Daoy (cell line): Measurements from ENCODE around the gene LCN2. TPM values are rescaled to one million over a fixed set of nuclear protein-coding genes. Genes with fewer than 3 reads are reported as not detected.
"Not testable (repeated sequence)": the region's sequence is repeated elsewhere in the genome, so short reads cannot be mapped to it uniquely, and the experiment has no call there.

ENCODE experiments used
- DNase-seq: peaks from one replicate; pipeline ENCODE4 v3.0.0-alpha.2; 2015; ENCODE audit warnings: low read depth
- total RNA-seq: library from RNA; depleted of rRNA; stranded (reverse); fragments of >200 nt; shearing (Covaris generic); gene quantifications from 2 replicates; pipeline ENCODE4 v1.2.3, GENCODE V29; 2014

The LCN2 gene
- total RNA-seq, 1 experiment from 2014 or later = not detected

GRCh38 chr9:128127990-128128835, 21.0 kb upstream of the LCN2 start:
- peak; percentile 94 for DNase-seq

GRCh38 chr9:128128836-128129590, 20.2 kb upstream of the LCN2 start:
- no peak for DNase-seq

DNA sequence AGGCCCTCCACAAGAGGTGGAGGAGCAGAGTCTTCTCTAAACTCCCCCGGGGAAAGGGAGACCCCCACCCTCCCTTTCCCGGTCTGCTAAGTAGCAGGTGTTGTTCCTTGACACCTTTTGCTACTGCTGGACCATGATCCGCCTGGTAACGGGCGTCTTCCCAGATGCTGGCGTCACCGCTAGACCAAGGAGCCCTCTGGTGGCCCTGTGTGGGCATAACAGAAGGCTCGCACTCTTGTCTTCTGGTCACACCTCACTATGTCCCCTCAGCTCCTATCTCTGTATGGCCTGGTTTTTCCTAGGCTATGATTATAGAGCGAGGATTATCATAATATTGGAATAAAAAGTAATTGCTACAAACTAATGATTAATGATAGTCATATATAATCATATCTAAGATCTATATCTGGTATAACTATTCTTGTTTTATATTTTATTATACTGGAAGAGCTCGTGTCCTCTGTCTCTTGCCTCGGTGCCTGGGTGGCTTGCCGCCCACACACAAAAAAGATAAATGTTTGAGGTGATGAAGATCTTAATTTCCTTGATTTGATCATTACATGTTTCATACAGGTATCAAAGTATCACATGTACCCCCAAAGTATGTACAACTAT, 19.2 kb upstream of the LCN2 start:
- not testable (repeated sequence) for DNase-seq

GRCh38 chr9:128130651-128131050, 18.6 kb upstream of the LCN2 start:
- DNase-seq = not testable (repeated sequence)

DNA sequence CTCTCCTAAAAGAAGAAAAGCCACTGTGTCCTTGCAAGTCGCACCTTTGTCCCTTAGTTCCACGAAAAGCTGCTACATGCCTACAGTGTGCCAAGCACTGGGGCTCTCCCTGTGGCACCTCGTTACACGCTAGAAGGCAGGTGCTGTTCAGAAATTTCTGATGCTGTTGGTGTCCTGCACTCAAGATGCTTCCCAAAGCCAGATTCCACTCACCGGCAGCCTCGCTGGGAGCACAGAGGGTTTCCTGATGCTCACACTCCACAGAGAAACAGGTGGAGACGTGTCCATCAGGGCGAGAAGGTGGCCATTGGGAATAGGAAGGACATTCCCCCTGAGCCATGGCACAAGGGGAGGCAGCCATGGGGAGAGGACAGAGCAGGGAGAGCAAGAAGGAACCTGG, 17.9 kb upstream of the LCN2 start:
- not testable (repeated sequence) for DNase-seq

DNA sequence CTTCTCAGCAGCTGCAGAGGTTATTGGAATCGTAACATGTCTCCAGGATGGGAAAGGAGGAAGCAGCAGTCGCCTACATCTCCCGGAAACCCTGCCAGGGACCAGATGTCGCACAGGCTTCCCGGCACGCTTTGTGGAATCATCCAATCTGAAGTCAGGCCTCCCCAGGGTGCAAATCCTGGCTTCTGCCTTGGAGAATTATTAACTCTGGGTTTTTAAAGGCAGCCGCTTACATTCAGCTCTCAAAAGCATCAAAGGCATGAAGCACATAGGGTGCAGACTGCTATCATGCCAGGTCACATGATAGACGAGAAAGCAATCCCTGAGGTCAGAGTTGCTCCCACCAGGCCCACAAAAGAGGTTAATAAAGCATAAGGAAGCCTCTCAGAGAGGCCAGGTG, 17.1 kb upstream of the LCN2 start:
- not testable (repeated sequence) for DNase-seq

DNA sequence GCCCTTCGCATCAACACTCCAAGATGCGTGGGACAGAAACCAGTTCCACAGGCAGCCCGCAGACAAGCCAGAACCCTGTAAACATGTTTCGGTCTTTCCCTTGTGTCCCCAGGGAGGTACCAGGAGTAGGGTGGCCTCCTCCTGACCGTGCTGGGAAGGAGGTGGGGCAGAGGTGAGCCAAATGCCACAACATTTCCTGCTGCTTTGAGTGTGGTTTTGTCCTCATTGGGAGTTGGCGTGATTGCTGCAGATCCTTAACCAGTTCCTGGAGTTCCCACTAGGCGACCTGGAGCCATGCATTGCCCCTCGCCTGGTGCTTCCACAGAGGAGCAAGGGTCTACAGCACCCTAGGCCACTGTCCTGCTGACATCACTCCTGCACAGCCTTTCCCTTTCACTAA, 13.7 kb upstream of the LCN2 start:
- DNase-seq = peak; percentile 36

- DNase-seq = peak; percentile 85
These were observed 12.1 kb upstream of the LCN2 start for GRCh38 chr9:128136816-128137793.

DNA sequence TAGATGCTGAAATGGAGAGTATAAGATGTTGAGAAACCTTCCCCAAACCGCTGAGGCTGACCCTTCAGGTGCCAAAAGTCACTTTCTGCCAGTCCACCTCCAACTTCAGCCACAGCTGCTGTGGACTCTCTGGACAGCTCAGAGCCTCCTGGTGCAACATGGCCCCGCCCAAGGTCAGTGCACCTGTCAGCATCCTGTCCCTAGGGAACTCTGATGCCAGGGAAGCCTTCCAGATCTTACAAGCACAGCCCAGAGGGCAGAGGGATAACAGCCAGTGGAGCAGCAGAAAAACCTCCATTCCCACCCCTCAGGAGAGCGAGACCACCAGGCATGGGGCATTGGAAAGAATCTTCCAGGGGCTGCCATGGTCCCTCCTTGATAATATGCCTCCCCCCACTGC, 11.3 kb upstream of the LCN2 start:
- DNase-seq = no peak

DNA sequence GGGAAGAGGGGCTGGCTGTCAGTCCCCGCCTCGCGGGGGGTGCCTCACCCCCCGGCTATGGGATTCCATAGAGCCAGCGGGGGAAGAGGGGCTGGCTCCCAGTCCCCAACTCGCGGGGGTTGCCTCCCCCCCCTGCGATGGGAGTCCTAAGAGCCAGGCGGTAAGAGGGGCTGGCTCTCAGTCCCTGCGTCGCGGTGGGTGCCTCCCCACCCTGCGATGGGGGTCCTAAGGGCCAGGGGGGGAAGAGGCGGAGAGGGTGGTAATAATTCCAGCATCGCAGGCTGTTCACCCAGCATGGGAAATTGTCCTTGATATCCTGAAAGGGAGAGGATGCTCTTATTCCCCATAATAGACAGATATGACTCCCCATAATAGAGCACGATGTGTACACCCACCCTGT, 9.6 kb upstream of the LCN2 start:
- DNase-seq = no peak

- DNase-seq = no peak
These were observed 7.6 kb upstream of the LCN2 start for GRCh38 chr9:128141604-128142003.

GRCh38 chr9:128142061-128142460, 7.2 kb upstream of the LCN2 start:
- no peak for DNase-seq

GRCh38 chr9:128142596-128142995, 6.7 kb upstream of the LCN2 start:
- DNase-seq = no peak

DNA sequence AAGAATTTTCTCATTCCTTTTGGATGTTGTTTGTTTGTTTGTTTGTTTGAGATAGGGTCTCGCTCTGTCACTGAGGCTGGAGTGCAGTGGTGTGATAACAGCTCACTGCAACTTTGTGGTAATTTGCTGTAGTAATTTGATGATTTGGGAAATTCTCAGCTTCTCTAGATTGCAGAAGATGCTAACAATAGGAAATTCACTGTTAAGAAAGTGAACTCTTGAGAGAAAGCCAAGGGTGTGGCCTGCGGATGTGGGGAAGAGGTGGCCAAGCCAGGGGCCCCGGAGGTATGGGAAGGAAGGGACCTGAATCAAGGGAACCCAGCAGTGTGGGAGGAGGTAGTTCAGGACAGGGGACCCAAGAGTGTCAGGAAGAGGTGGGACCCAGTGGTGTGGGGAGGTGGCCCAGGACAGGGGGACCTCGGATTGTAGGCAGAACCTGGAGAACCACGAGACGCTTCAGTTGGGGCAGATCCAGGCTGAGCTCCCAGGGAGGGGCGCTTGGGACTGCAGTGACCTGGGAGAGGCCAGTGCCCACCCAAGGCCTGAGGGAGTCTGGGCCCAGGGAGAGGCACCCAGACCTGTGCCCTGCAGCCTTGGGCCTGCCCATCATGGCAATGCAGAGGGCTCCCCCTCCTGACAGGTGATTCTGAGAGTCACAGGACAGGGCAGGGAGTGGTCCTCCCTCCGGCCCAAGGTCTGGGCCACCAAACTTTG, 5.6 kb upstream of the LCN2 start:
- DNase-seq = no peak

- DNase-seq = no peak
These were observed 4.7 kb upstream of the LCN2 start for GRCh38 chr9:128144239-128145181.

DNA sequence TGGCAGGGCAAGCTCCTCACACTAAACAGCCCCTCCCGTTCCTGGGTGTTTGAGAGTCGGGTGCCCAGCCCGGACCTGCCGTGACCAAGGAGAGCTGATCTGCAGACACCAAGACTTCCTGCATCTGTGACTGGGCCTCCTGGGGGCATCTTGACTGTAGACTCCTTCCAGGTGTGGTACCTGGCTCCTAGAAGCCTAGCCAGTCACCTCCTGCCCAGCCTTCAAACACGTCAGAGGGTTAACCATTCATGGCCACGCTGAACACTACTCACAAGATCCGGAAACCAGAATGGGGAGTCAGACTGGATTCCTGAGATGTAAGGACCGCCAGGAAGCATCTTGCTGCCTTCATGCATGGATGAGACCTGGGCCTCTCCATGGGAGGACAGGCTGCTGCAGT, 3.7 kb upstream of the LCN2 start:
- no peak for DNase-seq

GRCh38 chr9:128145951-128146351, 3.3 kb upstream of the LCN2 start:
- DNase-seq = no peak

DNA sequence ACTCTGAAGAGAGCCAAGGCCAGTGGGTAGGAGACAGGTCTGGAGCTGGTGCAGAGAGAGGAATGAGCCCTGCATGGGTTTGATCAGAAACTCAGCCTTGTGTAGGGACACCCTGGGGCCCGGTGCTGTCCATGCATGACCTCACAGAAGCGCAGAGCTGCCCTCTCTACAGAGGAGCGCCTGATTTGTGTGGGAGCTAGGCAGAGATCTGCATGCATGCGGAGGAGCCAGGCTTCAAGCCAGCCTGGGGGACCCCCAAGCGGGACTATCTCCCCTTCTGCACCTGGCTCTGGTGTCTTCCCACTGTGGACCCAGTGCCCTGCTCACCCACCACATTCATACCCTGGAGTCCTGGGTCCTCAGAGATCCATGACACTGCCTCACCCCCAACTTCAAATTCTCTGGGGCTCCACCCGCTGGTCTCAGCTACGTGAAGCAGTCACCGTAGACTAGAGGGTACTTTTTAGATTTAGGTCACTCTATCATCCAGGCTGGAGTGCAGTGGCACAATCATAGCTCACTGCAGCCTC, 2.6 kb upstream of the LCN2 start:
- no peak for DNase-seq

- no peak for DNase-seq
These were observed 698 bp upstream of the LCN2 start for GRCh38 chr9:128148509-128149000.
